Umbilical cord (tissue), 2 donors: ENCODE data around the gene CCDC159. TPM values are rescaled to one million over a fixed set of nuclear protein-coding genes. Genes with fewer than 3 reads are reported as not detected.
"Not testable (repeated sequence)": the region's sequence is repeated elsewhere in the genome, so short reads cannot be mapped to it uniquely, and the experiment has no call there.

Experiments
- DNase-seq: peaks from one replicate; pipeline ENCODE4 v3.0.0-alpha.2; 2015; ENCODE audit warnings: low spot score
- total RNA-seq: library from RNA; depleted of rRNA; stranded (reverse); fragments of >200 nt; gene quantifications from one replicate; pipeline ENCODE4 v1.2.3, GENCODE V29; 2014; ENCODE audit warnings: low replicate concordance; ENCODE audit not compliant: insufficient read depth

CCDC159 gene
- total RNA-seq, 1 donor from 2014 or later: 3.4 TPM

GRCh38 chr19:11365557-11366117, 19.3 kb downstream of the CCDC159 start:
- no peak for DNase-seq

GRCh38 chr19:11367528-11367927, 21.2 kb downstream of the CCDC159 start:
- no peak for DNase-seq

GRCh38 chr19:11370744-11371143, 24.4 kb downstream of the CCDC159 start:
- no peak for DNase-seq

- DNase-seq: peak; percentile 74
Measured at GRCh38 chr19:11373166-11373884, 27.0 kb downstream of the CCDC159 start.

- DNase-seq: no peak
Measured at GRCh38 chr19:11373885-11374432, 27.6 kb downstream of the CCDC159 start.

GRCh38 chr19:11374433-11375142, 28.3 kb downstream of the CCDC159 start, which contains the start of gene SWSAP1:
Gene SWSAP1 (plus strand): TSS chr19:11374666. CDS start chr19:11374681, 15 bp downstream.
- DNase-seq: peak; percentile 100

- peak; percentile 78 for DNase-seq
Measured at GRCh38 chr19:11375143-11375948, 29.0 kb downstream of the CCDC159 start.

- DNase-seq: peak; percentile 87
Measured at GRCh38 chr19:11377237-11377636, 30.9 kb downstream of the CCDC159 start.

- no peak for DNase-seq
Measured at GRCh38 chr19:11377756-11378155, 31.4 kb downstream of the CCDC159 start.

- DNase-seq: no peak
Measured at GRCh38 chr19:11378319-11379189, 32.2 kb downstream of the CCDC159 start.

- not testable (repeated sequence) for DNase-seq
Measured at GRCh38 chr19:11379269-11379845, 33.0 kb downstream of the CCDC159 start.

GRCh38 chr19:11379857-11380350, 33.6 kb downstream of the CCDC159 start:
- DNase-seq: no peak

GRCh38 chr19:11380653-11381537, 34.6 kb downstream of the CCDC159 start:
- peak; percentile 98 for DNase-seq

GRCh38 chr19:11382898-11383705, 36.8 kb downstream of the CCDC159 start:
- peak; percentile 49 for DNase-seq

- DNase-seq: no peak
Measured at GRCh38 chr19:11383706-11384048, 37.4 kb downstream of the CCDC159 start.

GRCh38 chr19:11384778-11385129, 38.4 kb downstream of the CCDC159 start:
- DNase-seq: no peak

GRCh38 chr19:11387162-11388034, 41.1 kb downstream of the CCDC159 start:
- no peak for DNase-seq
